Thoracic aorta (tissue), 2 donors: Measurements from ENCODE around the gene NDUFV2. TPM values are rescaled to one million over a fixed set of nuclear protein-coding genes. Genes with fewer than 3 reads are reported as not detected.
A peak's percentile ranks its signal among the peaks of the same experiment; 100 is the strongest.

Experiments
- ATAC-seq: fragments of 150-250 bp; one replicate; pipeline ENCODE4 v1.8.0; 2017; ENCODE audit warnings: low read depth; ENCODE audit not compliant: insufficient number of reproducible peaks, low FRiP score
- DNase-seq: peaks from one replicate; pipeline ENCODE4 v3.0.0-alpha.2; 2020; ENCODE audit warnings: low spot score
- H3K27ac ChIP-seq, 2 donors: fragments of 200-600 bp; sonication (generic); 1 replicate in 1 of 2; 2 replicates in 1 of 2; pipeline ENCODE4 v1.5.1; 2016; ENCODE audit warnings: mild to moderate bottlenecking in 2 of 2, moderate library complexity in 2 of 2
- H3K27me3 ChIP-seq: fragments of 200-600 bp; sonication (generic); replicated peaks from 2 replicates; pipeline ENCODE4 v1.6.0; 2016; ENCODE audit warnings: mild to moderate bottlenecking; ENCODE audit not compliant: insufficient read depth
- H3K36me3 ChIP-seq: fragments of 200-600 bp; sonication (generic); one replicate; pipeline ENCODE4 v1.5.1; 2016
- H3K4me1 ChIP-seq, 2 donors: fragments of 200-600 bp; sonication (generic); 1 replicate in 1 of 2; 2 replicates in 1 of 2; pipeline versions ENCODE4 v1.5.1 to v1.6.0; 2016; ENCODE audit warnings: low read depth in 2 of 2, mild to moderate bottlenecking in 1 of 2; ENCODE audit not compliant: control insufficient read depth in 1 of 2
- H3K4me3 ChIP-seq: fragments of 200-600 bp; sonication (generic); 2 replicates; pipeline ENCODE4 v1.5.1; 2016; ENCODE audit warnings: mild to moderate bottlenecking
- H3K9me3 ChIP-seq: fragments of 200-600 bp; sonication (generic); 2 replicates; pipeline ENCODE4 v1.5.1; 2016
- total RNA-seq, 2 donors: library from RNA; depleted of rRNA; stranded (reverse); fragments of >200 nt; gene quantifications; one replicate each; pipeline versions ENCODE4 v1.1.0 to v1.2.3, GENCODE V29; 2016
- TF ChIP-seq, protein P1 (sequence below): fragments of 200-600 bp; sonication (generic); IDR thresholded peaks from one replicate; pipeline ENCODE4 v1.5.1; 2019; ENCODE audit warnings: antibody characterized with exemption

NDUFV2 gene
- 10 to 100 TPM; 44.0 to 94.9 TPM for total RNA-seq

DNA sequence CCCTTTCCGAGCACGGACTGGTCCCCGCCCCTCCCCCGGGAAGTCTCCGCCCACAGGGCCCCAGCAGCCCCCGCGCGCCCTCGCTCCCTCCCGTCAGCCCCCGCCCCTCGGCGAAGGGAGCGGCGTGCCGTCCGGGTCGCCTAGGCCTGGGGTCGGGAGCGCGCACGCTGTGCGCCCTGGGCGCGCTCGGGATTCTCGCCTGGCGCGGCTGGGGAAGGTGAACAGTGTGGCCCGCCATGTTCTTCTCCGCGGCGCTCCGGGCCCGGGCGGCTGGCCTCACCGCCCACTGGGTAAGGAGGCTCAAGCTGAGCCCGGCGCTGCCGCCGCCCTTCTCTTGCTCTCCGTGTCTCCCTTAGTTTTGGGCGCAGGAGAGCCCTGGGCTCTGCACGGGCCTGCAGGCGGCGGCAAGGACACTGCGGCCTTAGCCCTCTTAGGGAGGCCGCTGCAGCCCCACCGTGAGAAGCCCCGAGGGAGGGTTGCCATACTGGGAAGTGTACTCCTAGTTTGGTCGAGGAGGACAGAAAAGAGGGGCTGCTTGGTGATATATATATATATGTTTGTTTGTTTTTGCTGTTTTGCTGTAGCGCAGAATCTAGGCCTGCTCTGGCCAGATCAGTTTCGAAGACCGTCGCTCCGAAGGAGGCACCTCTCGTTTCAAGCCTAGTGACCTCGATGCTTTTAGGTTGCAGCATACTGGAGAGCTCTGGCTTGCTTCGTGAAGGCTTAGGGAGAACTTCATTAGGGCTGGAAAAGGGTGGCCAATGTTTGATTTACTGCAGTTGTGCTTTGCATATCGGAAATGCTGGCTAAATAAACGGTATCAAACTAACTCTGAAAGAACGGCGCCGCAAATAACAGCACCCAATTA is at the start of gene NDUFV2:
Gene NDUFV2 (plus strand): TSS at position 192 of the 868 bp plus-strand sequence. CDS start 45 bp downstream, at position 237.
- Histone ChIP-seq H3K4me3 (peak within 1 kb of the TSS; percentile 89), H3K9me3 (no peaks in the 10 kb centered on the region), H3K27me3 (no peaks in the 10 kb centered on the region), H3K27ac (peak within 1 kb of the TSS; percentile 91 to 96), H3K4me1 (peaks cover 32 to 43% of the 10 kb centered on the region in 2 donors), H3K36me3 (no peaks in the 10 kb centered on the region)
- TF ChIP-seq, protein P1, sequence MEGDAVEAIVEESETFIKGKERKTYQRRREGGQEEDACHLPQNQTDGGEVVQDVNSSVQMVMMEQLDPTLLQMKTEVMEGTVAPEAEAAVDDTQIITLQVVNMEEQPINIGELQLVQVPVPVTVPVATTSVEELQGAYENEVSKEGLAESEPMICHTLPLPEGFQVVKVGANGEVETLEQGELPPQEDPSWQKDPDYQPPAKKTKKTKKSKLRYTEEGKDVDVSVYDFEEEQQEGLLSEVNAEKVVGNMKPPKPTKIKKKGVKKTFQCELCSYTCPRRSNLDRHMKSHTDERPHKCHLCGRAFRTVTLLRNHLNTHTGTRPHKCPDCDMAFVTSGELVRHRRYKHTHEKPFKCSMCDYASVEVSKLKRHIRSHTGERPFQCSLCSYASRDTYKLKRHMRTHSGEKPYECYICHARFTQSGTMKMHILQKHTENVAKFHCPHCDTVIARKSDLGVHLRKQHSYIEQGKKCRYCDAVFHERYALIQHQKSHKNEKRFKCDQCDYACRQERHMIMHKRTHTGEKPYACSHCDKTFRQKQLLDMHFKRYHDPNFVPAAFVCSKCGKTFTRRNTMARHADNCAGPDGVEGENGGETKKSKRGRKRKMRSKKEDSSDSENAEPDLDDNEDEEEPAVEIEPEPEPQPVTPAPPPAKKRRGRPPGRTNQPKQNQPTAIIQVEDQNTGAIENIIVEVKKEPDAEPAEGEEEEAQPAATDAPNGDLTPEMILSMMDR, result no peak
- DNase-seq (peak; percentile 81), ATAC-seq (peak; percentile 84)

DNA sequence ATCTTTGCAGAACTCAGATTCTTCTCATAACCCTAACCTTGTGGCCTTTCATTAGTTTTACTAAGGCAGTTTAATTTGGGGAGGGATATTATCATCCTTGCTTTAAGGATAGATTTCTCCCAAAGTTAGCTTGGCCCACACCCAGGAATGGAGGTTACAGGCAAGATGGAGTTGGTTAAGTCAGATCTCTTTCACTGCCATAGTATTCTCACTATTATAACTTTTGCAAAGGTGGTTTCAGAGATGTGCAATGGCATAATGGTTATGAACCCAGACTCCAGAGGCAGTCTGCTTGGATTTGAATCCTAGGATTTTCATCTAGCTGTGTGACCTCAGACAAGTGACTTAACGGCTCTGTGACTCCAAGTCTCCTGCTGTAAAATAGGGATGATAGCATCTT is 48.7 kb upstream of the NDUFV2 start:
- H3K27me3 ChIP-seq, result no peaks in the 10 kb centered on the region
- DNase-seq, result no peak
- no peak for ATAC-seq
- H3K36me3 ChIP-seq, result no peaks in the 10 kb centered on the region
- no peak overlapping the region for H3K4me3 ChIP-seq
- no peak overlapping the region for H3K27ac ChIP-seq
- no peaks in the 10 kb centered on the region for H3K9me3 ChIP-seq
- TF ChIP-seq, protein P1, result no peak
- H3K4me1 ChIP-seq, result peaks cover 4 to 9% of the 10 kb centered on the region in 2 donors

DNA sequence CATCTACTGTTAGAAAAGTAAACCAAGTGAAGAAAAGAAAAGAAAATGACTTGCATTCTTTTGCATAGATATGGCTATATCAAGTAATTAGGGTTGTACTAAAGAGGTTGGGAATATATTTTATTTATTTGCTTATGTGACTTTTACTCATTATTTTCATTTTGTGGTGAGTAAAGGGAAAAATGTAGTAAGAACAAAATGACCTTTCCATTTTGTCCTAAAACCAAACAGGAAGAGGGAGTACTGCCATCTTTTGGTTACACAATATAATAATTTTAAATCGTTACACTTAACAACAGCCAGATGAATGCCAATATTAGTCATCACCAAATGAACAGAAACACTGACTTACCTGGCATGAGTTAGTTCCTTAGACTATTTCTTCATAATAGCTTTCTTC is 47.3 kb upstream of the NDUFV2 start:
- Histone ChIP-seq H3K9me3 (no peaks in the 10 kb centered on the region), H3K4me3 (no peak overlapping the region), H3K27me3 (no peaks in the 10 kb centered on the region), H3K4me1 (peaks cover 4 to 9% of the 10 kb centered on the region in 2 donors), H3K36me3 (no peaks in the 10 kb centered on the region), H3K27ac (peak overlapping the region; percentile 33 to 58)
- ATAC-seq (peak; percentile 92), DNase-seq (no peak)
- TF ChIP-seq, protein P1, result no peak

GRCh38 chr18:9055626-9056025 is 46.9 kb upstream of the NDUFV2 start:
- Histone ChIP-seq H3K9me3 (no peaks in the 10 kb centered on the region), H3K4me3 (no peak overlapping the region), H3K27ac (peak overlapping the region; percentile 33 to 58), H3K27me3 (no peaks in the 10 kb centered on the region), H3K36me3 (no peaks in the 10 kb centered on the region), H3K4me1 (peaks cover 4 to 9% of the 10 kb centered on the region in 2 donors)
- no peak for DNase-seq
- ATAC-seq, result no peak
- TF ChIP-seq, protein P1, result no peak

- H3K36me3 ChIP-seq, result no peaks in the 10 kb centered on the region
- ATAC-seq (no peak), DNase-seq (no peak)
- H3K4me3 ChIP-seq, result no peak overlapping the region
- TF ChIP-seq, protein P1, result no peak
- no peaks in the 10 kb centered on the region for H3K9me3 ChIP-seq
- H3K27me3 ChIP-seq, result no peaks in the 10 kb centered on the region
- peaks cover 4 to 9% of the 10 kb centered on the region in 2 donors for H3K4me1 ChIP-seq
- no peak overlapping the region for H3K27ac ChIP-seq
These were observed 44.9 kb upstream of the NDUFV2 start for GRCh38 chr18:9057646-9058045.
